Uterus (tissue), 2 donors: ENCODE measurements around the gene CDK1.

Source experiments
- POLR2A ChIP-seq, 2 donors: fragments of 450-650 bp; IDR thresholded peaks; one replicate each; pipeline ENCODE4 v1.6.1; 2016; ENCODE audit warnings: antibody characterized with exemption in 2 of 2, mild to moderate bottlenecking in 1 of 2, moderate library complexity in 1 of 2
- TF ChIP-seq, protein P1 (sequence below), 4 experiments: fragments of 200-600 bp in 2 of 4; fragments of 450-650 bp in 2 of 4; sonication (generic) in 2 of 4; IDR thresholded peaks; one replicate each; pipeline ENCODE4 v1.5.1; 2016 to 2019; ENCODE audit warnings: antibody characterized with exemption in 4 of 4, mild to moderate bottlenecking in 2 of 4, moderate library complexity in 1 of 4

DNA sequence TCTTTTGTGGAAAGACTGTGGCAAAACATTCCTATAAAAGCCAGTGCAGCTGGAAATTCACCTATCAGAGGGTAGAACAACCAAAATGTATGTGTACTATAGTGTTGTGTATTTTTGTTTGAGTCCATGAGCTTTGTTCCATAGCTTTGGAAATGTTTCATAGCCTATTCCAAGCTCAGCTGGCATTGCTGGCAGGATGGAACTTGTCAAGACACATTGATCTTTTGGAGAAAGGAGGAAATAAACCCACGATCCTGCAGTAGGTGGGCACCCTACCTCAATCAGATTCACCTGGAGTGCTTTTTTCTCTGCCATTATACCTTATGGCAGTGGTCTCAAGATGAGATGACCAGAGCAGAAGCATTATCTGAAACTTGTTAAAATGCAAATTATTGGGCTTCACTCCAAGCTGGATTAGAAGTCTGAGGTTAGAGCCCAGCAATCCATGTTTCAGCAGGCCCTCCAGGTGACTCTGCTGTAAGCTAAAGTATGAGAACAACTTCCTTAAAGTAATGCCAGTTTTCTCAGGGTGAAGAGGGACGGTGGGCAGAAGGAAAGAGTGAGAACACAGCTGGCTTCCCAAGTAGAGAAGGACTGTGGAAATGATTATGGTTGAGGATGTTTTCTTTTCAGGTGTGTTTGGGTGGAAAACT is 30.3 kb upstream of the CDK1 start:
- TF ChIP-seq, protein P1, sequence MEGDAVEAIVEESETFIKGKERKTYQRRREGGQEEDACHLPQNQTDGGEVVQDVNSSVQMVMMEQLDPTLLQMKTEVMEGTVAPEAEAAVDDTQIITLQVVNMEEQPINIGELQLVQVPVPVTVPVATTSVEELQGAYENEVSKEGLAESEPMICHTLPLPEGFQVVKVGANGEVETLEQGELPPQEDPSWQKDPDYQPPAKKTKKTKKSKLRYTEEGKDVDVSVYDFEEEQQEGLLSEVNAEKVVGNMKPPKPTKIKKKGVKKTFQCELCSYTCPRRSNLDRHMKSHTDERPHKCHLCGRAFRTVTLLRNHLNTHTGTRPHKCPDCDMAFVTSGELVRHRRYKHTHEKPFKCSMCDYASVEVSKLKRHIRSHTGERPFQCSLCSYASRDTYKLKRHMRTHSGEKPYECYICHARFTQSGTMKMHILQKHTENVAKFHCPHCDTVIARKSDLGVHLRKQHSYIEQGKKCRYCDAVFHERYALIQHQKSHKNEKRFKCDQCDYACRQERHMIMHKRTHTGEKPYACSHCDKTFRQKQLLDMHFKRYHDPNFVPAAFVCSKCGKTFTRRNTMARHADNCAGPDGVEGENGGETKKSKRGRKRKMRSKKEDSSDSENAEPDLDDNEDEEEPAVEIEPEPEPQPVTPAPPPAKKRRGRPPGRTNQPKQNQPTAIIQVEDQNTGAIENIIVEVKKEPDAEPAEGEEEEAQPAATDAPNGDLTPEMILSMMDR (IDR thresholded peaks at IDR 0.05), result no peak
- no peak for TF ChIP-seq POLR2A (IDR thresholded peaks at IDR 0.05)
